Sciatic nerve (tissue), 2 donors: ENCODE results near the gene RPP25L. TPM values are rescaled to one million over a fixed set of nuclear protein-coding genes. Genes with fewer than 3 reads are reported as not detected.

Source experiments
- ATAC-seq: fragments of 200-7000 bp; cut with Tn5 transposase; one replicate; pipeline ENCODE4 v1.9.1; 2020; ENCODE audit warnings: mild to moderate bottlenecking, moderate library complexity
- DNase-seq: peaks from one replicate; pipeline ENCODE4 v3.0.0-alpha.2; 2020; ENCODE audit warnings: low spot score
- intact Hi-C: fragments of 100-400 bp; cut with DNase I; formaldehyde crosslinking; loops from one replicate; pipeline ENCODE4 v1.14.2; 2022
- total RNA-seq: library from RNA; stranded (reverse); fragmentation: NEBNext Ultra II Directional; extraction: Animal tissue kit (Norgen Biotek cat#: 25700); gene quantifications from one replicate; pipeline ENCODE4 v1.2.1, GENCODE V29; 2021
- donor health status: DM: no; HTN: no; CAD: no.
- donor health status: DM: no; HTN: no; CAD: no.

Gene RPP25L
- total RNA-seq = 17.0 TPM

DNA sequence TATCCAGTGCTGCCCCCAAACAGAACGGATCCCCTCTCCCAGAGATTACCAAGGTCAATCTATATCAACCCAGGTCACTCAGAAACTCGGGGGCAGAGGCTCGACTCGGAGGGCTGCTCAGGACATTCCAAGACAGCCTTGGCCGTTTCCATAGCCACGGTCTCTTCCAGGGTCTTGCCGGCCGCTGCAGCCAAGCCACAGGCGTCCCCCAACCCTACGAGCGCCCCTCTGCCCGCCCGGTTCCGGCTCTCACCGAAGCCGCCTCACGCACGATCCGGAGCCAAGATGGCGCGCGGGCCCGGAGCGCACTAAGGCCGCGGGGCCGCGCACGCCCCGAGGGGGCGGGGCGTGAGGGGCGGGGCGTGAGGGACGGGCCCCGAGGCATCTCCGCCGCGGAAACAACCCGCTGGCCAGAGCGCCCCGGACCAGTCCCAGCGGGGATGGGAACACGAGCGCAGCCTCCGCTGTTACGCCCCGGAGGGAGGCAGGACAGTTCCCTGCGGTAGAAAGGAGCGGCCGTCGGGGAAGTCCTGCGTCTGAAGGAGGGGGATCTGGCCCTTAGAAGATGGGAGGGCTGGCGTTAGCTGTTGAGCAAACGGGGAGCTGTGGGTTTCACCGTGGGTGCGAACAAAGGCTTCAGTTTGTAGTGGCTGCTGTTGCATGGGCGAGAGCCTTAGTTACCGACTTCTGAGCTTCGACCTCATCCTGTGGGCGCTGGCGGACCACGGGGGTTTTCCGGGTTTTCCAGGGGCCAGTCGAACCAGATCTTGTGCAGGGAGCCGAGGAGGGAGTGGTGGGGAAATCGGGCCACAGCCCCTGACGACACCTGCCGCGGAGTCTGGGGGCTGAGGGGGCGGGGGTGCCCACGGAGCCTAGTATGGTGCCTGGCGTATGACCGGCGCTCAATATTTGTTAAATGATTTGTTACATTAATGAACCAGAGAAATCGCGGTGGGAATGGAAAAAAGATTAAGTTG, at the start of gene RPP25L:
Gene RPP25L (minus strand): TSS at position 287 of the 977 bp plus-strand sequence. CDS start 801 bp downstream, outside the sequence.
- DNase-seq (peak; percentile 92), ATAC-seq (peak; percentile 97)
- intact Hi-C loops = loop anchor here (2.0 kb wide), 1 partner anchor 17 kb away; the partner anchor contains the start of gene ARID3C

DNA sequence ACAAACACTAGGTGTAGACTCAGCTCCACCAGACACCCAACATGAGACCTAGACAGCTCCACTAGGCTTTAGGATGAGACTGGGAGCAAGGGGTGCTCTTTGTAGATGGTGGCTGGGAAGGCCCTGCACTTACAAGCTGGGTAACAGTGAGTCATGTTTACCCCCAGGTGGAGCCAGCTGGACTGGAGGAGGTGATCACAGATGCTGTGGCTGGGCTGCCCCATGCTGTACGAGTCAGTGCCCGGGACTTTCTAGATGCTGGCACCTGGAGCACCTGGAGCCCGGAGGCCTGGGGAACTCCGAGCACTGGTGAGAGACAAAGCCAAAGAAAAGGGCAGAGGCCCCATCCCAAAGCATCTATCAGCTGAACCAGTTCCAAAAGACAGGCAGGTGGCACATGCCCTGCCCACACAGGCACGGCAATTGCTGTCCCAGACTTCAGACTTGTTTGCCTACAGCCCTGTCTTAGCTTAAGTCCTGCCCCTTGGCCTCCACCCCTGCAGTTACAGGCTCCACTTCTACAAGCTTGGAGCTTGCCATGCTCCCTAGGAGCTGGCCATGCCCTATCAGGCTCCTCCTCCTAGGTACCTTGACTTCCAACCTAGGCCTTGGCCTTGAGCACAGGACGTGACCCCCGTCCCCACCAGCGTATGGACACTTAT, 47.8 kb upstream of the RPP25L start:
- intact Hi-C loops = no loop called here
- ATAC-seq (no peak), DNase-seq (no peak)

DNA sequence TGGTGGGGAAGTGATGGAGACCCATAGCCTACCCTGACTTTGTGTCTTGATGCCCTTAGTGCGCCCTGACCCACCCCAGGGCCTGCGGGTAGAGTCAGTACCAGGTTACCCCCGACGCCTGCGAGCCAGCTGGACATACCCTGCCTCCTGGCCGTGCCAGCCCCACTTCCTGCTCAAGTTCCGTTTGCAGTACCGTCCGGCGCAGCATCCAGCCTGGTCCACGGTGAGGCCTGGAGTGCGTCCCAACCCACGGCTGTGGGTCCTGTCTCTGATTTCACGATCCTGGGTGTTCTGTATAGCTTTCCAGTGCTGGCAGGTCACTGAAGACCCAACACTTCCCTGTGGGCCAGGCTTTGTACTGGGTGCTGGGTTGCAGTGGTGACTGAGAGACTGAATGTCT, 46.6 kb upstream of the RPP25L start:
- DNase-seq = no peak
- ATAC-seq = no peak
- intact Hi-C loops = no loop called here

DNA sequence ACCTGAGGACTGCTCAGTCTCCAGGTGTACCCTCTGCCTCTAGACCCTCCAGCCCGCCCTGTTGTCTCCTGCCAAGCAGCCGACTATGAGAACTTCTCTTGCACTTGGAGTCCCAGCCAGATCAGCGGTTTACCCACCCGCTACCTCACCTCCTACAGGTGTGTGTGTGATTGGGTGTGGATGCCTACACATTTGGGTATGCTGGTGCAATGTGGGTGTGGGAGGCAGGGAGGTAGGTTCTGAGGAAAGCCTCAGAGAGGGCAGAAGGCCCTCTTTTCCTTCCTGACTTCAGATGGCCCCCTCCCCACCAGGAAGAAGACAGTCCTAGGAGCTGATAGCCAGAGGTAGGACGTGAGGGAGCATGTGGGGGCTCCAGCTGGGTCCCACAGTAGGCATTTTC, 45.1 kb upstream of the RPP25L start:
- no peak for DNase-seq
- intact Hi-C loops = no loop called here
- no peak for ATAC-seq

DNA sequence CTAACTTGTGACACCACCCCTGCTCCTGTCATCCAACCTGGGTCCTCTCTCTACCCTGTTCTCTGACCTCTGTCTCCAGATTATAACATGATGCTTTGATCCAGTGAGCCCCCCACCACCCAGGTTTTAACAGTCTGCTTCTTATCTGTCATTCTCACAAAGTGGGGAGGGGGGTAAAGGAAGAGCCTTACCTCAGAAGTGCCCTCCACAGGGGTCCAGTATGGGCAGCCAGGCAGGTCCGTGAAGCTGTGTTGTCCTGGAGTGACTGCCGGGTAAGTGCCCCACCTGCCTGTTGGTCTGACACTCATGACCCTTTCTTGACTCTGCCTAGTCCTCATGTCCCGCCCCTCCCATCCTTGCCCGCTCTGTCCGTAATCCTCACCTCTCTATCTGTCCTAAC, 43.5 kb upstream of the RPP25L start:
- intact Hi-C loops = no loop called here
- ATAC-seq = no peak
- no peak for DNase-seq

GRCh38 chr9:34654323-34655051, 42.6 kb upstream of the RPP25L start:
- intact Hi-C loops = no loop called here
- peak; percentile 72 for ATAC-seq
- peak; percentile 88 for DNase-seq

GRCh38 chr9:34653151-34654072, 41.5 kb upstream of the RPP25L start:
- intact Hi-C loops = no loop called here
- DNase-seq = no peak

DNA sequence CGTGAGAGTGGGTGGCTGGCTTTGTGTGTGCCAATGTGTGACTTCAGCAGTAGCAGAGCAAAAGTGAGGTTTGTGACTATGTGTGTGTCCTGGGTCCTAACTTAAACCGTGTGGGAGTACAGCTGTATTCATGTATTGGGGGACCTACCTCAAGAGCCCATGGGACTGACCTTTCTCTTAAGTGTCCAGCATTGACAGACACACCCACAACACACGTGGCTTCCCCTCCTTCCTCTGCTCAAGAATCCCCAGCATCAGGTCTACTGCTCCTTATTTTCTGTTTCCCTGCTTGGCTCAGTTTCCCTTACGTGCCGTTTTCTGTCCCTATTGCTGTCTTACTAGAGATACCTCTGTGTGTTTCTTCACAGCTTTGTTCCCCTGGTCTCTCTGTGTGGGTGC, 40.7 kb upstream of the RPP25L start:
- intact Hi-C loops = no loop called here
- DNase-seq = no peak
- no peak for ATAC-seq

More at GRCh38 chr9:34653151-34654072, 41.5 kb upstream of the RPP25L start:
- peak; percentile 20 for ATAC-seq

GRCh38 chr9:34651876-34652601, 40.1 kb upstream of the RPP25L start, which contains the start of gene IL11RA:
TSS of gene IL11RA (plus strand) at chr9:34652185. CDS start at chr9:34655218, 3,033 bp downstream.
- ATAC-seq (peak; percentile 88), DNase-seq (peak; percentile 91)
- intact Hi-C loops = no loop called here

DNA sequence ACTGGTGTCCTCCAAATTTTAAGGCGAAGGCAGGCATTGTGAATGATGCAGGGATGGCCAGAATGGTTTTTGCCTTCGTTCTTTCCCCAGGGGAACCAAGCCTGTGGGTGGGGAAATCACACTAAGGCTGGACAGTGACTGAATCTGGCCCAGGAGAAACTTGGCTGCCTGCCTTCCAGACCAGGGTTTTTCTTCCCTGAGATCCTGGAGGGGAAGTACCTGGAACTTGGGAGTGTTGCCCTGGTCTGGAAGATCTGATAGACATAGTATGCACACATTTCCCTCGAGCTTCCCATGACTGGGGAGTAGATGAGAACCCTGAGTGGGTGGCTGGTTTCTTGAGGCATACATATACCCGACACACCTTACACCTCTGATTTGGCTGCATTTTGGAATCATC, 39.4 kb upstream of the RPP25L start:
- DNase-seq = no peak
- intact Hi-C loops = no loop called here
- no peak for ATAC-seq

GRCh38 chr9:34650816-34651215, 38.9 kb upstream of the RPP25L start:
- no peak for DNase-seq
- ATAC-seq = no peak
- intact Hi-C loops = no loop called here

- ATAC-seq (no peak), DNase-seq (no peak)
- intact Hi-C loops = no loop called here
These were observed 36.8 kb upstream of the RPP25L start for GRCh38 chr9:34648673-34649072.

DNA sequence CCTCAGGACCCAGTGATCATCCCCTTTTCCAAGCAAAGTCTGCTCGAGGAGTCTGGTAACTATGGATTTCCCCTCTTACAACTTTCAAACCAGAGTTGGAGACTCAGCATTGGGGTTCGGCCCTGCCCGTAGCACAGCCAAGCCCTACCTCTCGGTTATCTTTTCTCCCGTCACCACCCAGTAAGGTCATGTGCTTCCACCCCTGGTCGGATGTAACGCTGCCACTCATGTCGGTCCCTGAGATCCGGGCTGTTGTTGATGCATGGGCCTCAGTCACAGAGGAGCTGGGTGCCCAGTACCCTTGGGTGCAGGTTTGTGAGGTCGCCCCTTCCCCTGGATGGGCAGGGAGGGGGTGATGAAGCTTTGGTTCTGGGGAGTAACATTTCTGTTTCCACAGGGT, 35.8 kb upstream of the RPP25L start:
- intact Hi-C loops = no loop called here
- DNase-seq = no peak

GRCh38 chr9:34647084-34647403, 35.1 kb upstream of the RPP25L start:
- ATAC-seq (no peak), DNase-seq (no peak)
- intact Hi-C loops = no loop called here

More for the DNA sequence above, 35.8 kb upstream of the RPP25L start:
- ATAC-seq = no peak

- intact Hi-C loops = no loop called here
- DNase-seq (peak; percentile 98), ATAC-seq (peak; percentile 93)
These were observed 34.5 kb upstream of the RPP25L start, which contains the start of gene GALT for GRCh38 chr9:34646211-34647083. TSS of gene GALT (plus strand) at chr9:34646675. CDS start at chr9:34646705, 30 bp downstream.

- ATAC-seq (no peak), DNase-seq (no peak)
- intact Hi-C loops = no loop called here
These were observed 32.9 kb upstream of the RPP25L start for GRCh38 chr9:34644766-34645314.
